HepG2 (cell line): ENCODE data around the gene AXIN2. TPM values are rescaled to one million over a fixed set of nuclear protein-coding genes. Genes with fewer than 3 reads are reported as not detected.

Source experiments
- ATAC-seq: fragments of 200-7000 bp; cut with Tn5 transposase; 3 replicates; pipeline ENCODE4 v1.9.1; 2020; ENCODE audit warnings: mild to moderate bottlenecking, moderate library complexity
- BruUV-seq: library from RNA; stranded (reverse); fragments of 400-500 nt; replicated peaks from 2 replicates; lab custom pipeline; 2021; lab: Mats Ljungman, UMichigan
- CTCF ChIA-PET: fragments of 300-600 bp; formaldehyde crosslinking; extraction: SDS; loops from one replicate; lab custom pipeline; 2021; ENCODE audit warnings: low total read pairs, inconsistent platforms, low intra/inter-chr PET ratio; lab: Yijun Ruan, JAX
- POLR2A ChIA-PET: fragments of 350-600 bp; sonication (Branson Sonifier 250); formaldehyde crosslinking; loops from one replicate; lab custom pipeline; 2020; ENCODE audit warnings: antibody characterized with exemption, inconsistent platforms; lab: Yijun Ruan, JAX
- DNase-seq: peaks from one replicate; pipeline ENCODE4 v3.0.0-alpha.2; 2015; ENCODE audit warnings: low spot score
- FAIRE-seq: peaks from 3 replicates; lab custom pipeline; 2011; peaks lifted over from hg19 to GRCh38; lab: Jason Lieb, UNC
- H2AFZ ChIP-seq: one replicate; pipeline ENCODE4 v1.6.1; 2011; ENCODE audit warnings: low read length, inconsistent platforms
- H3K27ac ChIP-seq: fragments of 300-600 bp; 3 replicates; pipeline ENCODE4 v1.8.0; 2011; ENCODE audit warnings: mixed run types, mild to moderate bottlenecking, mixed read lengths, low read length, inconsistent platforms; ENCODE audit not compliant: insufficient read depth; ENCODE audit errors: extremely low read length
- H3K27me3 ChIP-seq, 2 experiments: fragments of 200-600 bp in 1 of 2; 2 replicates in 1 of 2; 3 replicates in 1 of 2; pipeline versions ENCODE4 v1.6.0 to v1.8.0; 2011; ENCODE audit warnings: low read length in 2 of 2, mild to moderate bottlenecking in 2 of 2, moderate library complexity in 2 of 2, inconsistent platforms in 1 of 2; ENCODE audit not compliant: insufficient read depth in 2 of 2, control insufficient read depth in 1 of 2
- H3K36me3 ChIP-seq, 2 experiments: fragments of 200-600 bp in 1 of 2; replicated peaks in 1 of 2; 2 replicates in 1 of 2; 3 replicates in 1 of 2; pipeline versions ENCODE4 v1.5.1 to v1.8.0; 2011; ENCODE audit warnings: low read length in 2 of 2, inconsistent platforms in 1 of 2; ENCODE audit not compliant: insufficient read depth in 2 of 2, control insufficient read depth in 1 of 2
- H3K4me1 ChIP-seq: 2 replicates; pipeline ENCODE4 v1.5.1; 2012; ENCODE audit warnings: low read length, inconsistent platforms; ENCODE audit not compliant: insufficient read depth
- H3K4me2 ChIP-seq: 2 replicates; pipeline ENCODE4 v1.6.0; 2011; ENCODE audit warnings: low read depth, low read length, inconsistent platforms
- H3K4me3 ChIP-seq, 3 experiments: fragments of 200-600 bp in 1 of 3; sonication (generic), shearing (Covaris generic) in 1 of 3; replicated peaks in 1 of 3; 2 replicates each; pipeline ENCODE4 v1.5.1; 2011 to 2016; ENCODE audit warnings: low read length in 3 of 3, inconsistent platforms in 2 of 3, low read depth in 2 of 3, mild to moderate bottlenecking in 2 of 3, control low read depth in 1 of 3, mixed read lengths in 1 of 3; ENCODE audit not compliant: insufficient read depth in 1 of 3
- H3K79me2 ChIP-seq: one replicate; pipeline ENCODE4 v1.6.1; 2011; ENCODE audit warnings: low read length, inconsistent platforms; ENCODE audit not compliant: insufficient read depth
- H3K9ac ChIP-seq: 2 replicates; pipeline ENCODE4 v1.6.0; 2011; ENCODE audit warnings: mild to moderate bottlenecking, low read depth, low read length, inconsistent platforms; ENCODE audit not compliant: insufficient read depth
- H3K9me3 ChIP-seq: 2 replicates; pipeline ENCODE4 v1.5.1; 2012; ENCODE audit warnings: mild to moderate bottlenecking, low read length
- H4K20me1 ChIP-seq: 2 replicates; pipeline ENCODE4 v1.6.0; 2011; ENCODE audit warnings: inconsistent platforms, mild to moderate bottlenecking, low read length, moderate library complexity; ENCODE audit not compliant: insufficient read depth
- MLLT10 ChIP-seq: sonication (generic); formaldehyde crosslinking; IDR thresholded peaks from 2 replicates; pipeline ENCODE4 v1.4.0; 2020; ENCODE audit warnings: missing genetic modification reagents
- PCBP2 ChIP-seq: fragments of 200-400 bp; formaldehyde crosslinking; optimal IDR thresholded peaks from 2 replicates; pipeline ENCODE3; 2018; ENCODE audit warnings: low read length, low read depth; ENCODE audit not compliant: poor library complexity, severe bottlenecking
- ZNF281 ChIP-seq: sonication (generic); formaldehyde crosslinking; IDR thresholded peaks from 2 replicates; pipeline ENCODE4 v1.4.0; 2020; ENCODE audit warnings: missing genetic modification reagents, borderline replicate concordance
- ZNF629 ChIP-seq: sonication (generic); formaldehyde crosslinking; conservative IDR thresholded peaks from 2 replicates; pipeline ENCODE4 v1.5.0; 2020; ENCODE audit warnings: missing genetic modification reagents
- in situ Hi-C: cut with HindIII; loops from 2 replicates; pipeline ENCODE4 v1.10.0; 2017; ENCODE audit warnings: low pct_unique_long_range_greater_than_20kb; ENCODE audit not compliant: extremely low pct_ligation_motif_present
- intact Hi-C: fragments of 100-400 bp; cut with micrococcal nuclease; formaldehyde crosslinking; loops from one replicate; pipeline ENCODE4 v1.10.0; 2022; ENCODE audit not compliant: unreplicated experiment
- polyA plus RNA-seq, 8 experiments: library from polyadenylated mRNA; depleted of rRNA in 3 of 8; stranded (reverse) in 7 of 8; unstranded in 1 of 8; fragments of >200 nt; fragmentation: Illumina TruSeq in 4 of 8; extraction: Trizol in 4 of 8; gene quantifications; 2 replicates each; pipeline versions ENCODE4 v1.2.1 to v1.2.3, GENCODE V29; 2011 to 2016; ENCODE audit warnings: low read depth in 4 of 8, missing spikeins in 1 of 8, mixed read lengths in 1 of 8; ENCODE audit not compliant: insufficient read depth in 1 of 8
- total RNA-seq, 5 experiments: library from RNA; depleted of rRNA; stranded (reverse); fragments of >200 nt; fragmentation: Illumina TruSeq; extraction: Trizol; gene quantifications; 2 replicates each; pipeline ENCODE4 v1.2.3, GENCODE V29; 2016; ENCODE audit warnings: low read depth in 1 of 5

The AXIN2 gene
- total and polyA plus RNA-seq, 2 of the 13 experiments (the other 11 are each of a cell fraction or from before 2014, with no cell fraction given) = 58.6 to 63.4 TPM

- TF ChIP-seq ZNF281 (CRISPR knock-in tag) (no peak), PCBP2 (peak; percentile 91)
These were observed 72.8 kb downstream of the AXIN2 start (continued) for GRCh38 chr17:65488665-65489064.

GRCh38 chr17:65487990-65488389 is 73.5 kb downstream of the AXIN2 start:
- Histone ChIP-seq H3K4me2 (no peak overlapping the region), H3K27ac (no peak overlapping the region), H3K79me2 (no peaks in the 10 kb centered on the region), H2AFZ (no peak overlapping the region), H4K20me1 (no peaks in the 10 kb centered on the region), H3K27me3 (peaks cover 0 to 1% of the 10 kb centered on the region in 2 experiments; a peak in 2 of 5 replicates), H3K9me3 (no peaks in the 10 kb centered on the region), H3K4me1 (peaks cover 10% of the 10 kb centered on the region), H3K4me3 (no peak overlapping the region), H3K36me3 (no peaks in the 10 kb centered on the region), H3K9ac (no peak overlapping the region)
- in situ Hi-C loops = loop anchor here (10.0 kb wide), 1 partner anchor 63 kb away; no protein-coding TSS in a partner anchor
- ATAC-seq = no peak
- no peak for FAIRE-seq
- no TSS peak for BruUV-seq
- no peak for DNase-seq
- CTCF ChIA-PET = no interaction called here
- intact Hi-C loops = no loop called here
- POLR2A ChIA-PET = no interaction called here
- TF ChIP-seq MLLT10 (CRISPR knock-in tag) (no peak), ZNF629 (CRISPR knock-in tag) (no peak)
